BLaER1 treated with 17β-estradiol and CSF1 and Interleukin-3, amounts not matched to agents 10 nM and 100 nM (cell line): Measurements from ENCODE around the gene AQP2.

ENCODE experiments used
- H3K27ac ChIP-seq, 11 experiments: shearing (Covaris generic); formaldehyde crosslinking; 2 replicates each; pipeline ENCODE4 v1.8.1; 2022
- H3K27me3 ChIP-seq, 11 experiments: shearing (Covaris generic); formaldehyde crosslinking; 2 replicates each; pipeline ENCODE4 v1.8.1; 2022
- H3K36me3 ChIP-seq, 11 experiments: shearing (Covaris generic); formaldehyde crosslinking; 2 replicates each; pipeline ENCODE4 v1.8.1; 2022
- H3K4me1 ChIP-seq, 10 experiments: shearing (Covaris generic); formaldehyde crosslinking; 2 replicates each; pipeline ENCODE4 v1.8.1; 2022
- H3K4me2 ChIP-seq, 11 experiments: shearing (Covaris generic); formaldehyde crosslinking; 2 replicates each; pipeline ENCODE4 v1.8.1; 2022
- H3K4me3 ChIP-seq, 10 experiments: shearing (Covaris generic); formaldehyde crosslinking; 2 replicates each; pipeline ENCODE4 v1.8.1; 2022
- H3K9ac ChIP-seq, 11 experiments: shearing (Covaris generic); formaldehyde crosslinking; 2 replicates each; pipeline ENCODE4 v1.8.1; 2022
- H3K9me3 ChIP-seq, 11 experiments: shearing (Covaris generic); formaldehyde crosslinking; replicated peaks in 1 of 11; 2 replicates each; pipeline ENCODE4 v1.8.1; 2022
- H4K20me1 ChIP-seq, 11 experiments: shearing (Covaris generic); formaldehyde crosslinking; 2 replicates each; pipeline ENCODE4 v1.8.1; 2022
- Cebpa-rat ChIP-seq, 11 experiments: shearing (Covaris generic); IDR thresholded peaks; 2 replicates each; pipeline ENCODE4 v1.8.1; 2022

Gene AQP2

DNA sequence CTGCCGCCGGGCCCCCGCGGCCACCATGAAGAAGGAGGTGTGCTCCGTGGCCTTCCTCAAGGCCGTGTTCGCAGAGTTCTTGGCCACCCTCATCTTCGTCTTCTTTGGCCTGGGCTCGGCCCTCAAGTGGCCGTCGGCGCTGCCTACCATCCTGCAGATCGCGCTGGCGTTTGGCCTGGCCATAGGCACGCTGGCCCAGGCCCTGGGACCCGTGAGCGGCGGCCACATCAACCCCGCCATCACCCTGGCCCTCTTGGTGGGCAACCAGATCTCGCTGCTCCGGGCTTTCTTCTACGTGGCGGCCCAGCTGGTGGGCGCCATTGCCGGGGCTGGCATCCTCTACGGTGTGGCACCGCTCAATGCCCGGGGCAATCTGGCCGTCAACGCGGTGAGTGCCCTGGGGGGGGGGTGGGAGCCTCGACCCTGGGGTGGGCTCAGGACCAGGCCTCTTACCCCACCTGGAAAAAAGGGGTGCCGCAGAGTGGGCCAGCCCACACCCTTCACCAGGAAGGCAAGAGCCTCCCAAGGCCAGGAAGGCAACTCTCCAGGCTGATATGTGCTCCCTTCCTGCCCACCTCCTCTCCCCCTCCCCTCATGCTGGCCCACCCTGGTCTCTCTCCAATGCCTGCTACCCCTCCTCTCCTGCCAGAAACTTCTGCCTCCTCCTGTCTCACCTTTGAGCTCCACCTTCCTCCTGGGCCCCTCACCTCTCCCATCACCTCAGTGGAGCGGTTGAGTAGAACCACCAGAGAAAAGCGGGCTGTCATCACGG, 11.6 kb downstream of the AQP2 start:
- Histone ChIP-seq H3K27ac (no peak overlapping the region), H3K9ac (no peak overlapping the region), H3K9me3 (no peaks in the 10 kb centered on the region), H3K36me3 (no peaks in the 10 kb centered on the region), H3K27me3 (peaks cover 83 to 97% (median 94%) of the 10 kb centered on the region in 11 experiments), H3K4me2 (peak overlapping the region; percentile 76 to 95 (median 86); a peak in 16 of 22 replicates), H3K4me3 (peak overlapping the region in 5 of 10 experiments; percentile 50 to 67 (median 59); a peak in 5 of 20 replicates), H4K20me1 (peaks cover 0 to 45% (median 0%) of the 10 kb centered on the region in 11 experiments; a peak in 7 of 22 replicates), H3K4me1 (peaks cover 9 to 55% (median 33%) of the 10 kb centered on the region in 10 experiments; a peak in 18 of 20 replicates)
- no peak for TF ChIP-seq Cebpa-rat (IDR thresholded peaks at IDR 0.05)

DNA sequence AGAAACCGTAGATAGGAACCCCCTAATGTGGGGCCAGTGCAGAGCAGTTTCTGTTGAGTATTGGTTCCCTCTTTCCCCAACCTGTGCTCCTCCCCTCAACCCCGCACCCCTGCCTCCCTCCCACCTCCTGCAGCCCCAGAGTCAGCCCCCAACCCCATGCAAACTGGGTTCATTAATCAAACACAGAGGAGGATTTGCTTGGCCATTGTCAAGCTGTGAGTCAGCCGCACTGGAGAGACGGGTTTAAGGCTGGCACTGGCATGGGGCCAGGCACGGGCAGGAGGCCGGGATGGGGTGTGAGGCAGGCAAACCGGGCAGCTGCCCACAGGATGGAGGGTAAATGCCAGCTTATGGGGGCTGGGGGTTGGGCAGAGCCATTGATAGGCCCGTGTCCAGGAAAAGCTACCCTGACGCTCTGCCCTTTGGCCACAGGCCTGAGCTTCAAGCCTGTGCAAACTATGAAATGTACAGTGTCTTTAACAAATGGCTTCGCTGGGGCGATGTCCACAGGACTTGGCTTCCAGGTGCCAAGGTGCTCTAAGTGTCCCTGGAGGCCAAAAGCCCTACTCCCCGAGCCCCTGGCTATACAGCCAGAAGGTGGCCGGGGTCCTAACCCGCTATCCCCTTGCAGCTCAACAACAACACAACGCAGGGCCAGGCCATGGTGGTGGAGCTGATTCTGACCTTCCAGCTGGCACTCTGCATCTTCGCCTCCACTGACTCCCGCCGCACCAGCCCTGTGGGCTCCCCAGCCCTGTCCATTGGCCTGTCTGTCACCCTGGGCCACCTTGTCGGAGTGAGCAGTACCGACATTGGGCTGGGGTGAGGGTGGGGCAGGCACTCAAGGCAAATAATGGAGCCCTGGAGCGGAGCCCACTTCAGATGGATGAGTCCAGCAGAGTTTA, 12.6 kb downstream of the AQP2 start:
- no peak overlapping the region for H3K4me2 ChIP-seq
- no peak overlapping the region for H3K27ac ChIP-seq
- H3K4me3 ChIP-seq: no peak overlapping the region
- TF ChIP-seq Cebpa-rat (IDR thresholded peaks at IDR 0.05): no peak
- H3K9ac ChIP-seq: no peak overlapping the region
- H3K27me3 ChIP-seq: peaks cover 74 to 94% (median 87%) of the 10 kb centered on the region in 11 experiments
- peaks cover 14 to 59% (median 41%) of the 10 kb centered on the region in 10 experiments; a peak in 18 of 20 replicates for H3K4me1 ChIP-seq
- peaks cover 0 to 42% (median 0%) of the 10 kb centered on the region in 11 experiments; a peak in 7 of 22 replicates for H4K20me1 ChIP-seq
- no peaks in the 10 kb centered on the region for H3K36me3 ChIP-seq
- no peaks in the 10 kb centered on the region for H3K9me3 ChIP-seq

DNA sequence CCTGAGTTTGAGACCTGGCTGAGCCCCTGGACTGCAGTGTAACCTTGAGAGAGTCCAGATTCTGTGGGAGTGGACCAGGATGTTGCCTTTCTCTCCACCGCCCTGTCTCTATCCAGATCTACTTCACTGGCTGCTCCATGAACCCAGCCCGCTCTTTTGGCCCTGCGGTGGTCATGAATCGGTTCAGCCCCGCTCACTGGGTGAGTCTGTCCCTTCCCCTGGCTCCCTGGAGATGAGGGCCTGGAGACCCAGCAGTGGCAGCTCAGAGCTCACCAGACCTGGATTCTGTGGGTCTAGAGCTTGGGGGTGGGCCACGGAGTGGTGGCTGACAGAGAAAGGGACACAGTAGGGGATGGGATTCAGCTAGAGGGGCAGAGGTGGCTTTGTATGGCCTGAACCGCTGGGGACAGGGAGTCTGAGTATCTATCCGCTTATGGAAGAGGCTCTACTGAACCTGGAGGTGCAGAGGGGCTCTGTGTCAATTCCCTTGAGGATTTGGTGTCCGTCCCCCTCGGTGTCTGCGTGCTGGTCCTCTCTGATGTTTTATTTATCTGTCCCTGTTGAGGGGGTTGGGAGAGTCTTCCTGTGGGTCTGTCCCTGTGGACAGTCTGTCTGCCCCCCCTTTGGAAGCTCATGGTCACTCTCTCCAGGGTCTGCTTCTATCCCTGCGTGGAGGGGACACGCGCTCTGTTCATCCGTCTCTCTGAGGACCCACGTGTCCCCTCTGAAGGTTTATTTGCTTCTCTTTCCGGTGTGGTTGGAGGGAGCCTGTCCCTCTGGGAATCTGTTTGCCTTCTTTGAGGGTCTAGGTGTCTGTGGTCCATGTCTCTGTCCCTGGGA, 13.7 kb downstream of the AQP2 start:
- Histone ChIP-seq H3K4me3 (no peak overlapping the region), H3K27me3 (peaks cover 63 to 89% (median 76%) of the 10 kb centered on the region in 11 experiments), H3K4me2 (peak overlapping the region in 7 of 11 experiments; percentile 21 to 54 (median 31); a peak in 12 of 22 replicates), H3K36me3 (no peaks in the 10 kb centered on the region), H3K27ac (no peak overlapping the region), H3K9ac (no peak overlapping the region), H3K9me3 (no peaks in the 10 kb centered on the region), H3K4me1 (peaks cover 19 to 54% (median 46%) of the 10 kb centered on the region in 10 experiments; a peak in 19 of 20 replicates), H4K20me1 (peaks cover 0 to 33% (median 0%) of the 10 kb centered on the region in 11 experiments; a peak in 7 of 22 replicates)
- TF ChIP-seq Cebpa-rat (IDR thresholded peaks at IDR 0.05): no peak

DNA sequence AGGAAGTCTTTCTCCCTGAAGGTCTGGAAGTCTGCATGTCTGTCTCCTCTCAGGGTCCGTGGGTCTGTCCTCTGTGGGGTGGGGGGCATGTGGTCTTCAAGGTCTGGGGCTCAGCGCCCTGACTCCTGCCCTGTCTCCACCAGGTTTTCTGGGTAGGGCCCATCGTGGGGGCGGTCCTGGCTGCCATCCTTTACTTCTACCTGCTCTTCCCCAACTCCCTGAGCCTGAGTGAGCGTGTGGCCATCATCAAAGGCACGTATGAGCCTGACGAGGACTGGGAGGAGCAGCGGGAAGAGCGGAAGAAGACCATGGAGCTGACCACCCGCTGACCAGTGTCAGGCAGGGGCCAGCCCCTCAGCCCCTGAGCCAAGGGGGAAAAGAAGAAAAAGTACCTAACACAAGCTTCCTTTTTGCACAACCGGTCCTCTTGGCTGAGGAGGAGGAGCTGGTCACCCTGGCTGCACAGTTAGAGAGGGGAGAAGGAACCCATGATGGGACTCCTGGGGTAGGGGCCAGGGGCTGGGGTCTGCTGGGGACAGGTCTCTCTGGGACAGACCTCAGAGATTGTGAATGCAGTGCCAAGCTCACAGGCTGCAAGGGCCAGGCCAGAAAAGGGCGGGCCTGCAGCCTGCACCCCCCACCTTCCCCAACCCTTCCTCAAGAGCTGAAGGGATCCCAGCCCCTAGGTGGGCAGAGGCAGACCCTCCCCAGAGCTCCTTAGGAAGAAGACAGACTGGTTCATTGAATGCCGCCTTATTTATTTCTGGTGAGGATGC, 14.5 kb downstream of the AQP2 start:
- no peak overlapping the region for H3K27ac ChIP-seq
- H3K27me3 ChIP-seq: peaks cover 55 to 81% (median 68%) of the 10 kb centered on the region in 11 experiments
- H3K9me3 ChIP-seq: no peaks in the 10 kb centered on the region
- peaks cover 27 to 54% (median 46%) of the 10 kb centered on the region in 10 experiments for H3K4me1 ChIP-seq
- no peak for TF ChIP-seq Cebpa-rat (IDR thresholded peaks at IDR 0.05)
- no peak overlapping the region for H3K4me3 ChIP-seq
- no peak overlapping the region for H3K9ac ChIP-seq
- peak overlapping the region in 7 of 11 experiments; percentile 21 to 54 (median 31); a peak in 12 of 22 replicates for H3K4me2 ChIP-seq
- H4K20me1 ChIP-seq: peaks cover 0 to 30% (median 0%) of the 10 kb centered on the region in 11 experiments; a peak in 7 of 22 replicates
- no peaks in the 10 kb centered on the region for H3K36me3 ChIP-seq

DNA sequence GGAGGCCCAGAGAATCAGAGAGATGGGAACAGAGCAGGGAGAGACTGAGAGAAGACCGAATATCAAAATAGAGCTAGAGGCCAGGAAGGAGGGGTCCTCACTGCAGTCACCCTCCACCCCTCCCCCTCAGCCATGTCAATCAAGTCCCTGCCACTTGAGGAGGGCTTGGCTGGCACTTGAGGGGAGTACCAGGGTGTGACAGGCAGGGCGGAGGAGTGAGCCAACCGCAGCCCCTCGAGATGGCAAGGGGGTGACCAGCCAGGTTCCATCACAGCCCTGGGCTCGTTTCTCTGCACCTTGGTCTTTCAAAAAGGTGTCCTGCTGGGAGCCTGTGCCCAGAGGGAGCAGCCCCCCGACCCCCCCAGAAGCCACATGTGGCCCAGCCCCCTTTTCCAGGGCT, 15.3 kb downstream of the AQP2 start:
- H3K4me1 ChIP-seq: peaks cover 25 to 49% (median 40%) of the 10 kb centered on the region in 10 experiments
- no peak overlapping the region for H3K27ac ChIP-seq
- no peak for TF ChIP-seq Cebpa-rat (IDR thresholded peaks at IDR 0.05)
- peaks cover 0 to 22% (median 0%) of the 10 kb centered on the region in 11 experiments; a peak in 7 of 22 replicates for H4K20me1 ChIP-seq
- peaks cover 47 to 73% (median 60%) of the 10 kb centered on the region in 11 experiments for H3K27me3 ChIP-seq
- no peaks in the 10 kb centered on the region for H3K9me3 ChIP-seq
- H3K9ac ChIP-seq: no peak overlapping the region
- no peaks in the 10 kb centered on the region for H3K36me3 ChIP-seq
- no peak overlapping the region for H3K4me3 ChIP-seq
- H3K4me2 ChIP-seq: peak overlapping the region in 1 of 11 experiments; percentile 15; a peak in 1 of 22 replicates

DNA sequence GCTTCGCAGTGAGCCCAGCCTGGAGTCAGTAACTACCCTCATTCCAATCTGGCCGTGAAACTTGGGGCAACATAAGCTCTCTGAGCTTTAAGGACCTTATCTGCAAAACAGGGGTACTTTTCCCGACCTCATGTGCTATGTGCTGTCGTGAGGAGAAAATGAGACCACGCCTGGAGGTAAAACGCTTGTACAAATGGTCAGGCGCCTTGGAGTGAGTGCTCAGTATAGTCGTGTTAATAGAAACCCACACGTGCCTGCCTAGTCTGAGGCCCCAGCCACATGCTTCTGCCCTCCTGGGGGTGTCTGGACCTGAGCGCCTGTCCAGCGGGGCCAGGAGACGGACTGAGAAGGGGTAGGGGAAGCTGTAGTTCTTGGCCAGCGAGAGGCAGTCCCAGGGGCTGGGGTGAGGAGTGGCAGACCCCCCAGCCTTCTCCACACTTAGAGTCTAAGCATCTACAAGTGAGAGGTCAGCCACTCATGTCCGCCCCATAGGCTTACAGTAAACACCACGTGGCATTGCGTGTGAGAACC, 16.0 kb downstream of the AQP2 start:
- H3K4me3 ChIP-seq: no peak overlapping the region
- no peak overlapping the region for H3K27ac ChIP-seq
- H4K20me1 ChIP-seq: peaks cover 0 to 17% (median 0%) of the 10 kb centered on the region in 11 experiments; a peak in 5 of 22 replicates
- peak overlapping the region in 7 of 11 experiments; percentile 81 to 99 (median 88); a peak in 8 of 22 replicates for H3K4me2 ChIP-seq
- peaks cover 39 to 65% (median 52%) of the 10 kb centered on the region in 11 experiments for H3K27me3 ChIP-seq
- H3K4me1 ChIP-seq: peaks cover 18 to 42% (median 33%) of the 10 kb centered on the region in 10 experiments
- TF ChIP-seq Cebpa-rat (IDR thresholded peaks at IDR 0.05): no peak
- H3K36me3 ChIP-seq: no peaks in the 10 kb centered on the region
- no peak overlapping the region for H3K9ac ChIP-seq
- no peaks in the 10 kb centered on the region for H3K9me3 ChIP-seq

DNA sequence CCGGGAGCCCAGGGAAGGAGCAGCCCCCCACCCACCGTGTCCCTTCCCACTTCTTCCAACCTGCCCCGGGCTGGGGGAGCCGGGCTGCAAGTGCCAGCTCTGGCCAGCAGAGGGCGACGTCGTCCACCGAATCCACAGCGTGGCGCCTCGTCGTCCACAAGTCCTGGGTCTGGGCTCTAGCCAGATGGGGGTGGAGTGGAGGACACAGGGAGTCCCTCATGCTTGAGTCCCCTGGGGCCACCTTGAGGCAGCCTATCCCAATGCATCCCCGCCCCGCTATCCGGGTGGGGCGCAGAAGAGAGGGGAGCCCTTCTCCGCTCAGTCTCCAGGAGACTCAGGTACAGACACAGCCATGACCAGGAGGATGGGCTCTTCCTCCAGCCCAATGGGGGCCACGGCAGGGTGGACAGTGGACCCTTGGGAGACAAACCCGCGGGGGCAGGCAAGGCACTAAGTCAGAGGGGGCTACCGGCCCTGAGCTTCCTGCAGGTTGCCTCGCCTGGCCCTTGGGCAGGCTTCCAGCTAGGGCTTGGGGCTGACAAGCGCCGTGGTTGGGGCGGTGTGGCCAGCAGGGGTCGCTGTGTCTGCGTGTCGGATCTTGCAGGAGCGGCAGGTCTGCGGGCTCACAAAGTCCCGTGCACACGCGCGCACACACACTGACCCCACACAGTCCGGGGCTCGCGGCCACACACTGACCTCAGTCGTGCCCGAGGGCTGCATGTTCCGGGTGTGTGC, 16.7 kb downstream of the AQP2 start:
- H3K27ac ChIP-seq: no peak overlapping the region
- H3K9ac ChIP-seq: peak overlapping the region in 2 of 11 experiments; percentile 22 to 27; a peak in 2 of 22 replicates
- peaks cover 33 to 59% (median 46%) of the 10 kb centered on the region in 11 experiments for H3K27me3 ChIP-seq
- no peaks in the 10 kb centered on the region for H3K36me3 ChIP-seq
- H3K4me2 ChIP-seq: peak overlapping the region; percentile 80 to 99 (median 83)
- no peak for TF ChIP-seq Cebpa-rat (IDR thresholded peaks at IDR 0.05)
- no peaks in the 10 kb centered on the region for H3K9me3 ChIP-seq
- H4K20me1 ChIP-seq: peaks cover 0 to 13% (median 0%) of the 10 kb centered on the region in 11 experiments; a peak in 5 of 22 replicates
- peaks cover 23 to 44% (median 34%) of the 10 kb centered on the region in 10 experiments for H3K4me1 ChIP-seq
- H3K4me3 ChIP-seq: peak overlapping the region in 8 of 10 experiments; percentile 32 to 63 (median 44); a peak in 12 of 20 replicates
